SK-N-SH (cell line): ENCODE measurements around the gene PPP2R2B. TPM values are rescaled to one million over a fixed set of nuclear protein-coding genes. Genes with fewer than 3 reads are reported as not detected.

Experiments
- CTCF ChIA-PET: fragments of 300-600, 350-600 bp; formaldehyde crosslinking; extraction: SDS; loops from one replicate; lab custom pipeline; 2021; lab: Yijun Ruan, JAX
- POLR2A ChIA-PET: fragments of 350-600 bp; sonication (Branson Sonifier 250); formaldehyde crosslinking; extraction: SDS; loops from one replicate; lab custom pipeline; 2020; ENCODE audit warnings: antibody characterized with exemption, inconsistent platforms; lab: Yijun Ruan, JAX
- DNase-seq: peaks from one replicate; pipeline ENCODE4 v3.0.0; 2012
- H2AFZ ChIP-seq: fragments of 200-600 bp; sonication (generic); 2 replicates; pipeline ENCODE4 v1.8.1; 2016; ENCODE audit warnings: antibody characterized with exemption, mild to moderate bottlenecking, low read depth
- H3F3A ChIP-seq: fragments of 200-600 bp; sonication (generic); replicated peaks from 2 replicates; pipeline ENCODE3; 2016; ENCODE audit warnings: antibody characterized with exemption, mild to moderate bottlenecking; ENCODE audit not compliant: insufficient read depth
- H3K27ac ChIP-seq, 2 experiments: fragments of 200-500 bp in 1 of 2; fragments of 200-600 bp in 1 of 2; sonication (Bioruptor generic) in 1 of 2; sonication (generic), shearing (Covaris generic) in 1 of 2; 2 replicates each; pipeline versions ENCODE4 v1.5.1 to v1.6.1; 2014 to 2016; ENCODE audit warnings: low read depth in 2 of 2, inconsistent platforms in 1 of 2, low read length in 1 of 2, mild to moderate bottlenecking in 1 of 2, mixed read lengths in 1 of 2
- H3K27me3 ChIP-seq: fragments of 200-600 bp; sonication (generic), shearing (Covaris generic); 2 replicates; pipeline ENCODE4 v1.6.1; 2016; ENCODE audit warnings: mixed run types; ENCODE audit not compliant: insufficient read depth
- H3K36me3 ChIP-seq, 2 experiments: fragments of 200-500 bp in 1 of 2; fragments of 200-600 bp in 1 of 2; sonication (Bioruptor generic) in 1 of 2; sonication (generic) in 1 of 2; replicated peaks in 1 of 2; 2 replicates each; pipeline versions ENCODE3 to v1.5.1; 2014 to 2016; ENCODE audit warnings: low read length in 1 of 2, mild to moderate bottlenecking in 1 of 2; ENCODE audit not compliant: insufficient read depth in 2 of 2, control insufficient read depth in 1 of 2
- H3K4me1 ChIP-seq, 2 experiments: fragments of 200-500 bp in 1 of 2; fragments of 200-600 bp in 1 of 2; sonication (Bioruptor generic) in 1 of 2; sonication (generic), shearing (Covaris generic) in 1 of 2; 2 replicates each; pipeline versions ENCODE4 v1.5.1 to v1.6.1; 2014 to 2016; ENCODE audit warnings: low read depth in 1 of 2, low read length in 1 of 2, mixed run types in 1 of 2; ENCODE audit not compliant: insufficient read depth in 2 of 2, control insufficient read depth in 1 of 2
- H3K4me2 ChIP-seq: fragments of 200-600 bp; sonication (generic), shearing (Covaris generic); 2 replicates; pipeline ENCODE4 v1.6.1; 2017; ENCODE audit warnings: mixed run types
- H3K4me3 ChIP-seq, 2 experiments: fragments of 200-500 bp in 1 of 2; fragments of 200-600 bp in 1 of 2; sonication (Bioruptor generic) in 1 of 2; sonication (generic), shearing (Covaris generic) in 1 of 2; 2 replicates each; pipeline versions ENCODE4 v1.5.1 to v1.8.1; 2014 to 2016; ENCODE audit warnings: low read depth in 2 of 2, inconsistent platforms in 1 of 2, low read length in 1 of 2, mild to moderate bottlenecking in 1 of 2, mixed read lengths in 1 of 2, moderate library complexity in 1 of 2
- H3K79me2 ChIP-seq: fragments of 200-600 bp; sonication (generic); 2 replicates; pipeline ENCODE4 v1.8.1; 2017; ENCODE audit warnings: mild to moderate bottlenecking; ENCODE audit not compliant: insufficient read depth
- H3K9ac ChIP-seq: fragments of 200-600 bp; sonication (generic); 2 replicates; pipeline ENCODE4 v1.6.1; 2017; ENCODE audit warnings: mixed run types
- H3K9me2 ChIP-seq: fragments of 200-600 bp; sonication (generic); 2 replicates; pipeline ENCODE4 v1.6.1; 2017; ENCODE audit warnings: mixed run types
- H3K9me3 ChIP-seq: fragments of 200-600 bp; sonication (generic); 2 replicates; pipeline ENCODE4 v1.6.1; 2017; ENCODE audit warnings: mixed run types, mild to moderate bottlenecking, moderate library complexity
- H4K20me1 ChIP-seq: fragments of 200-600 bp; sonication (generic); 2 replicates; pipeline ENCODE4 v1.6.1; 2017; ENCODE audit warnings: mild to moderate bottlenecking, mixed run types; ENCODE audit not compliant: insufficient read depth
- FOSL2 ChIP-seq: IDR thresholded peaks from 2 replicates; pipeline ENCODE4 v1.4.0; 2012; ENCODE audit warnings: low read depth, mild to moderate bottlenecking, moderate library complexity, borderline replicate concordance
- GABPA ChIP-seq: IDR thresholded peaks from 2 replicates; pipeline ENCODE4 v1.4.0; 2012; ENCODE audit warnings: low read depth, mild to moderate bottlenecking
- JUND ChIP-seq: IDR thresholded peaks from 2 replicates; pipeline ENCODE4 v1.4.0; 2012
- RFX5 ChIP-seq: IDR thresholded peaks from 2 replicates; pipeline ENCODE4 v1.6.1; 2012; ENCODE audit warnings: mild to moderate bottlenecking, improper control_type of control experiment, low read length
- TCF12 ChIP-seq: IDR thresholded peaks from 2 replicates; pipeline ENCODE4 v1.4.0; 2012
- TEAD4 ChIP-seq: IDR thresholded peaks from 2 replicates; pipeline ENCODE4 v1.4.0; 2012; ENCODE audit warnings: mild to moderate bottlenecking, borderline replicate concordance; ENCODE audit not compliant: insufficient read depth
- YY1 ChIP-seq: IDR thresholded peaks from 2 replicates; pipeline ENCODE4 v1.4.0; 2012; ENCODE audit warnings: low read depth, mild to moderate bottlenecking
- WGBS: methylation state at CpG from one replicate; pipeline ENCODE4 v1.1.6; 2017; ENCODE audit warnings: low lambda C conversion rate; 5-methylcytosine and 5-hydroxymethylcytosine counted together
- polyA plus RNA-seq, 3 experiments: library from polyadenylated mRNA; depleted of rRNA; stranded (reverse); fragments of >200 nt; gene quantifications; 2 replicates each; pipeline ENCODE4 v1.2.3, GENCODE V29; 2012
- TF ChIP-seq, protein P1 (sequence below): IDR thresholded peaks from 2 replicates; pipeline ENCODE4 v1.6.1; 2012; ENCODE audit warnings: mild to moderate bottlenecking, low read depth, low read length, moderate library complexity

The PPP2R2B gene
- polyA plus RNA-seq, 1 of the 3 experiments (the other 2 are of a cell fraction): 11.4 TPM

DNA sequence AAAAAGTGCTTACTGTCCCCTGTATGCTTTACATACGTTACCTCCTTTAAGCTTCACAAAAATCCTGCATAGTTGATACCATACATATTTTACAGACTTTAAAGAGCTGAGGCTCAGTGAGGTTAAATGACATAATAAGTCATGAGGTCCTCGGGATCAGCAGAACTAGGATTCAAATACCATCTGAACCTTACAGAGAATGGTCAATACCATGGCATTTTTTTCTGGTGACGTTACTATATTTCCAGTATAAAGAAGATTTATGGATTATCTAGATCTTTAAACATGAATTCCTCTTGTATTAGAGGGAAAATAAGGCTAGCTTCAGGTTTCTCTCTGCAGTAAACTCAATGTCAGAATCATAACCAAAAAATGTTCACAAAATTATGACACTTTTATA lies 208.9 kb downstream of the PPP2R2B start:
- Histone ChIP-seq H3F3A (no peaks in the 10 kb centered on the region), H3K27me3 (no peaks in the 10 kb centered on the region), H3K9me3 (no peaks in the 10 kb centered on the region), H2AFZ (no peak overlapping the region), H4K20me1 (no peaks in the 10 kb centered on the region), H3K9ac (no peak overlapping the region), H3K36me3 (peaks cover 0 to 3% of the 10 kb centered on the region in 2 experiments), H3K4me2 (no peak overlapping the region), H3K4me3 (no peak overlapping the region), H3K79me2 (no peaks in the 10 kb centered on the region), H3K4me1 (no peaks in the 10 kb centered on the region; a peak in 2 of 4 replicates), H3K27ac (no peak overlapping the region), H3K9me2 (no peaks in the 10 kb centered on the region)
- CTCF ChIA-PET: interaction anchor here (1.0 kb wide), 1 partner anchor 14 kb away, joined by 3 read pairs; no protein-coding TSS in a partner anchor
- no peak for DNase-seq
- WGBS: 79% methylated on average over 3 of the region's 3 CpGs
- POLR2A ChIA-PET: no interaction called here
- no peak for TF ChIP-seq TEAD4
- TF ChIP-seq, protein P1, sequence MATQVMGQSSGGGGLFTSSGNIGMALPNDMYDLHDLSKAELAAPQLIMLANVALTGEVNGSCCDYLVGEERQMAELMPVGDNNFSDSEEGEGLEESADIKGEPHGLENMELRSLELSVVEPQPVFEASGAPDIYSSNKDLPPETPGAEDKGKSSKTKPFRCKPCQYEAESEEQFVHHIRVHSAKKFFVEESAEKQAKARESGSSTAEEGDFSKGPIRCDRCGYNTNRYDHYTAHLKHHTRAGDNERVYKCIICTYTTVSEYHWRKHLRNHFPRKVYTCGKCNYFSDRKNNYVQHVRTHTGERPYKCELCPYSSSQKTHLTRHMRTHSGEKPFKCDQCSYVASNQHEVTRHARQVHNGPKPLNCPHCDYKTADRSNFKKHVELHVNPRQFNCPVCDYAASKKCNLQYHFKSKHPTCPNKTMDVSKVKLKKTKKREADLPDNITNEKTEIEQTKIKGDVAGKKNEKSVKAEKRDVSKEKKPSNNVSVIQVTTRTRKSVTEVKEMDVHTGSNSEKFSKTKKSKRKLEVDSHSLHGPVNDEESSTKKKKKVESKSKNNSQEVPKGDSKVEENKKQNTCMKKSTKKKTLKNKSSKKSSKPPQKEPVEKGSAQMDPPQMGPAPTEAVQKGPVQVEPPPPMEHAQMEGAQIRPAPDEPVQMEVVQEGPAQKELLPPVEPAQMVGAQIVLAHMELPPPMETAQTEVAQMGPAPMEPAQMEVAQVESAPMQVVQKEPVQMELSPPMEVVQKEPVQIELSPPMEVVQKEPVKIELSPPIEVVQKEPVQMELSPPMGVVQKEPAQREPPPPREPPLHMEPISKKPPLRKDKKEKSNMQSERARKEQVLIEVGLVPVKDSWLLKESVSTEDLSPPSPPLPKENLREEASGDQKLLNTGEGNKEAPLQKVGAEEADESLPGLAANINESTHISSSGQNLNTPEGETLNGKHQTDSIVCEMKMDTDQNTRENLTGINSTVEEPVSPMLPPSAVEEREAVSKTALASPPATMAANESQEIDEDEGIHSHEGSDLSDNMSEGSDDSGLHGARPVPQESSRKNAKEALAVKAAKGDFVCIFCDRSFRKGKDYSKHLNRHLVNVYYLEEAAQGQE: no peak

DNA sequence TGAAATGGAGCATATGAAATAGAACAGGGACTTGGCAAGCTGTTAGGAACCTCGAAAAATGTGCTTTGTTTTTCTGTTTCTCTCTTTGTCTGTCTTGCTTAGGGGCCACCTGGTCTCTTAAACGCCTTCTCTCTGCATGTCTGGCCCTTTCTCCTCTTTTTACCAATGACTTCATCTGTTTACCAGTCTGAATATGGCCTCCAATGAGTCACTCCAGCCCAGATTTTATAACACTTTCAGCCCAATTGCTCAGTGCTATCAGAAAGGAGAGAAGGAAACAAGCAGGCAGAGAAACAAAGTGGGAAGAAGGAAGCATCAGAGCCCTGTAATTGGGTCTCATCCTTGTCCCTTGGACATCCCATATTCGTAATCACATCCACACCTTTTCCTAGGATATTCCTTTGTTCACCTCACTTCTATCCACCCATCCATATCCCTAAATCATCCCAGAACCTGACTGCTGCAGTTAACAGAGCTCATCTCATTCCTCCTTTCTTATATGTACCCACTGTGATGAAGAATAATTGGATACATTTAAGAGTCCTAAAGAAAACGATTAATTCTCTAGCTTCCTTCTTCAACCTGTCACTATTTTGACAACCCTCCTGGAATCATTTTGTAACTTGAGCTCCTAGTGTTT lies 210.8 kb downstream of the PPP2R2B start:
- Histone ChIP-seq H3K27me3 (no peaks in the 10 kb centered on the region), H3K4me2 (peak overlapping the region; percentile 23; the same call in 1 of the 2 replicates), H3K36me3 (peaks cover 0 to 3% of the 10 kb centered on the region in 2 experiments), H3K4me1 (no peaks in the 10 kb centered on the region; a peak in 2 of 4 replicates), H3K9ac (no peak overlapping the region), H3K9me3 (no peaks in the 10 kb centered on the region), H3K27ac (peak overlapping the region in 1 of 2 experiments; percentile 24; a peak in 1 of 4 replicates), H4K20me1 (no peaks in the 10 kb centered on the region), H3K4me3 (no peak overlapping the region), H3F3A (no peaks in the 10 kb centered on the region), H3K79me2 (no peaks in the 10 kb centered on the region), H2AFZ (no peak overlapping the region; the same call in 1 of the 2 replicates), H3K9me2 (no peaks in the 10 kb centered on the region)
- DNase-seq: no peak
- CTCF ChIA-PET: interaction anchor here (0.7 kb wide), 1 partner anchor 781 kb away, joined by 3 read pairs; no protein-coding TSS in a partner anchor
- TF ChIP-seq RFX5: no peak
- TF ChIP-seq JUND: peak; percentile 69
- peak; percentile 48; the same call in 1 of the 2 replicates for TF ChIP-seq TCF12
- TF ChIP-seq FOSL2: peak; percentile 78
- no peak for TF ChIP-seq GABPA
- peak; percentile 69; the same call in 1 of the 2 replicates for TF ChIP-seq YY1
- 42% methylated on average over 4 of the region's 4 CpGs for WGBS
- POLR2A ChIA-PET: interaction anchor here (0.6 kb wide), 1 partner anchor 753 kb away, joined by 3 read pairs; no protein-coding TSS in a partner anchor
